H1 (cell line): ENCODE results near the gene PAK1IP1. TPM values are rescaled to one million over a fixed set of nuclear protein-coding genes. Genes with fewer than 3 reads are reported as not detected.

Experiments used
- CTCF ChIA-PET: fragments of 300-600 bp; sonication (Branson Sonifier 250); formaldehyde crosslinking; loops from one replicate; lab custom pipeline; 2021; ENCODE audit not compliant: partially characterized antibody; lab: Charles Lee
- POLR2A ChIA-PET: fragments of 300-600 bp; sonication (Branson Sonifier 250); formaldehyde crosslinking; loops from one replicate; lab custom pipeline; 2021; ENCODE audit warnings: inconsistent platforms; ENCODE audit not compliant: partially characterized antibody; lab: Charles Lee
- DNase-seq, 2 experiments: peaks; one replicate each; pipeline versions ENCODE4 v3.0.0 to v3.0.0-alpha.2; 2010 to 2022; ENCODE audit warnings: low spot score in 2 of 2, low read depth in 1 of 2, mixed read lengths in 1 of 2
- FAIRE-seq: peaks from 2 replicates; lab custom pipeline; 2011; peaks lifted over from hg19 to GRCh38; lab: Jason Lieb, UNC
- H2AFZ ChIP-seq: 2 replicates; pipeline ENCODE4 v1.8.1; 2012; ENCODE audit warnings: low read length, inconsistent platforms
- H2AK5ac ChIP-seq: 2 replicates; pipeline ENCODE4 v1.6.1; 2013; ENCODE audit warnings: low read depth, low read length
- H2BK120ac ChIP-seq: replicated peaks from 2 replicates; pipeline ENCODE3; 2013; ENCODE audit warnings: low read depth, low read length, inconsistent platforms
- H2BK12ac ChIP-seq: 2 replicates; pipeline ENCODE4 v1.6.1; 2013; ENCODE audit warnings: low read depth, low read length
- H2BK15ac ChIP-seq: 2 replicates; pipeline ENCODE4 v1.6.1; 2013; ENCODE audit warnings: low read length
- H2BK20ac ChIP-seq: 2 replicates; pipeline ENCODE4 v1.6.1; 2013; ENCODE audit warnings: low read length
- H2BK5ac ChIP-seq: 2 replicates; pipeline ENCODE4 v1.6.1; 2013; ENCODE audit warnings: low read depth, low read length
- H3K14ac ChIP-seq: 2 replicates; pipeline ENCODE4 v1.6.1; 2013; ENCODE audit warnings: inconsistent platforms; ENCODE audit not compliant: insufficient read length
- H3K18ac ChIP-seq: 2 replicates; pipeline ENCODE4 v1.6.1; 2013; ENCODE audit warnings: low read length; ENCODE audit errors: extremely low read depth
- H3K23ac ChIP-seq: 2 replicates; pipeline ENCODE4 v1.6.1; 2013; ENCODE audit warnings: inconsistent platforms; ENCODE audit not compliant: insufficient read length
- H3K23me2 ChIP-seq: 2 replicates; pipeline ENCODE4 v1.6.1; 2013; ENCODE audit warnings: low read depth, low read length
- H3K27ac ChIP-seq: 2 replicates; pipeline ENCODE4 v1.6.1; 2011; ENCODE audit warnings: low read depth, low read length, inconsistent platforms
- H3K27me3 ChIP-seq, 4 experiments: replicated peaks in 1 of 4; 1 replicate in 1 of 4; 2 replicates in 3 of 4; pipeline versions ENCODE4 v1.6.1 to v1.8.1; 2011 to 2013; ENCODE audit warnings: low read length in 3 of 4, mild to moderate bottlenecking in 3 of 4, inconsistent platforms in 2 of 4, mixed read lengths in 2 of 4, moderate library complexity in 1 of 4; ENCODE audit not compliant: control insufficient read depth in 3 of 4, insufficient read depth in 3 of 4; ENCODE audit errors: extremely low read depth in 1 of 4
- H3K36me3 ChIP-seq, 4 experiments: 2 replicates each; pipeline versions ENCODE4 v1.6.1 to v1.8.1; 2011 to 2013; ENCODE audit warnings: mild to moderate bottlenecking in 4 of 4, low read length in 3 of 4, moderate library complexity in 2 of 4, control low read depth in 1 of 4, inconsistent platforms in 1 of 4; ENCODE audit not compliant: insufficient read depth in 4 of 4, control insufficient read depth in 2 of 4
- H3K4ac ChIP-seq: replicated peaks from 2 replicates; pipeline ENCODE3; 2013; ENCODE audit warnings: low read length, low read depth, mixed read lengths, inconsistent platforms; ENCODE audit not compliant: insufficient read length
- H3K4me1 ChIP-seq, 4 experiments: replicated peaks in 1 of 4; 1 replicate in 1 of 4; 2 replicates in 3 of 4; pipeline versions ENCODE4 v1.6.1 to v1.8.1; 2011 to 2013; ENCODE audit warnings: low read length in 3 of 4, inconsistent platforms in 2 of 4, mixed read lengths in 1 of 4; ENCODE audit not compliant: insufficient read depth in 4 of 4, control insufficient read depth in 3 of 4
- H3K4me2 ChIP-seq, 2 experiments: 2 replicates each; pipeline versions ENCODE4 v1.6.1 to v1.8.1; 2011 to 2013; ENCODE audit warnings: low read depth in 2 of 2, low read length in 2 of 2, control low read depth in 1 of 2, inconsistent platforms in 1 of 2, mild to moderate bottlenecking in 1 of 2; ENCODE audit not compliant: insufficient read depth in 1 of 2
- H3K4me3 ChIP-seq, 4 experiments: fragments of 200-600, 300-600 bp in 1 of 4; sonication (generic), shearing (Covaris generic), sonication (Bioruptor Twin) in 1 of 4; 2 replicates each; pipeline versions ENCODE4 v1.5.1 to v1.8.1; 2011 to 2016; ENCODE audit warnings: low read length in 4 of 4, low read depth in 3 of 4, control low read depth in 2 of 4, inconsistent platforms in 2 of 4, mild to moderate bottlenecking in 2 of 4, mixed read lengths in 1 of 4, moderate library complexity in 1 of 4; ENCODE audit not compliant: insufficient read depth in 2 of 4; ENCODE audit errors: extremely low read depth in 1 of 4
- H3K56ac ChIP-seq: replicated peaks from 2 replicates; pipeline ENCODE3; 2013; ENCODE audit warnings: low read depth, mild to moderate bottlenecking, mixed read lengths, low read length, inconsistent platforms; ENCODE audit not compliant: insufficient read length
- H3K79me1 ChIP-seq: 2 replicates; pipeline ENCODE4 v1.6.1; 2013; ENCODE audit warnings: low read depth, low read length, control low read depth
- H3K79me2 ChIP-seq, 2 experiments: 2 replicates each; pipeline versions ENCODE4 v1.6.1 to v1.8.1; 2012 to 2013; ENCODE audit warnings: low read length in 2 of 2, mild to moderate bottlenecking in 2 of 2, inconsistent platforms in 1 of 2; ENCODE audit not compliant: insufficient read depth in 2 of 2, control insufficient read depth in 1 of 2
- H3K9ac ChIP-seq, 4 experiments: replicated peaks in 1 of 4; 1 replicate in 1 of 4; 2 replicates in 3 of 4; pipeline versions ENCODE4 v1.6.1 to v1.8.1; 2011 to 2013; ENCODE audit warnings: low read depth in 3 of 4, low read length in 3 of 4, control low read depth in 2 of 4, mild to moderate bottlenecking in 2 of 4, moderate library complexity in 2 of 4, inconsistent platforms in 1 of 4; ENCODE audit errors: extremely low read depth in 1 of 4
- H3K9me3 ChIP-seq, 2 experiments: 2 replicates each; pipeline versions ENCODE4 v1.6.1 to v1.8.1; 2012 to 2013; ENCODE audit warnings: mild to moderate bottlenecking in 2 of 2, moderate library complexity in 2 of 2, control low read depth in 1 of 2, inconsistent platforms in 1 of 2, low read depth in 1 of 2, low read length in 1 of 2, mixed read lengths in 1 of 2; ENCODE audit not compliant: insufficient read depth in 2 of 2
- H4K20me1 ChIP-seq, 2 experiments: replicated peaks in 1 of 2; 2 replicates each; pipeline versions ENCODE3 to v1.8.1; 2011 to 2013; ENCODE audit warnings: inconsistent platforms in 2 of 2, low read length in 2 of 2, mild to moderate bottlenecking in 1 of 2; ENCODE audit not compliant: insufficient read depth in 2 of 2, control insufficient read depth in 1 of 2
- H4K5ac ChIP-seq: 2 replicates; pipeline ENCODE4 v1.6.1; 2013; ENCODE audit warnings: low read length, low read depth, mixed read lengths, inconsistent platforms; ENCODE audit not compliant: insufficient read length
- H4K8ac ChIP-seq: 2 replicates; pipeline ENCODE4 v1.8.0; 2013; ENCODE audit warnings: mild to moderate bottlenecking, moderate library complexity, low read length, inconsistent platforms; ENCODE audit not compliant: insufficient read depth; ENCODE audit errors: extremely low read depth
- H4K91ac ChIP-seq: replicated peaks from 2 replicates; pipeline ENCODE3; 2013; ENCODE audit warnings: low read length, mixed read lengths, inconsistent platforms; ENCODE audit not compliant: insufficient read length
- BRCA1 ChIP-seq: IDR thresholded peaks from 2 replicates; pipeline ENCODE4 v1.6.1; 2012; ENCODE audit warnings: low read depth, low read length, improper control_type of control experiment
- EGR1 ChIP-seq: IDR thresholded peaks from 2 replicates; pipeline ENCODE4 v1.6.1; 2011; ENCODE audit warnings: low read depth, low read length, borderline replicate concordance
- MAX ChIP-seq: IDR thresholded peaks from 2 replicates; pipeline ENCODE4 v1.6.1; 2012; ENCODE audit warnings: inconsistent platforms
- RNF2 ChIP-seq: fragments of 200-900, 300-1000 bp; sonication (generic); IDR thresholded peaks from 2 replicates; pipeline ENCODE4 v1.7.1; 2016; ENCODE audit warnings: borderline replicate concordance, low read depth, mild to moderate bottlenecking, antibody characterized with exemption, low read length; ENCODE audit not compliant: poor library complexity, severe bottlenecking; ENCODE audit errors: missing control alignments
- SIN3A ChIP-seq, 2 experiments: IDR thresholded peaks in 1 of 2; conservative IDR thresholded peaks in 1 of 2; 2 replicates each; pipeline ENCODE4 v1.6.1; 2011 to 2012; ENCODE audit warnings: low read length in 2 of 2, improper control_type of control experiment in 1 of 2, low read depth in 1 of 2, mild to moderate bottlenecking in 1 of 2
- SP1 ChIP-seq: IDR thresholded peaks from 2 replicates; pipeline ENCODE4 v1.6.1; 2011; ENCODE audit warnings: low read depth, low read length
- ZNF274 ChIP-seq: IDR thresholded peaks from 2 replicates; pipeline ENCODE4 v1.7.0; 2012; ENCODE audit warnings: low read length, borderline replicate concordance; ENCODE audit errors: extremely low read depth
- WGBS, 2 experiments: shearing (Covaris generic) in 1 of 2; methylation state at CpG; one replicate each; pipeline versions ENCODE4 v1.1.6 to v1.1.7; 2013 to 2015; ENCODE audit warnings: low lambda C conversion rate in 2 of 2, mixed read lengths in 2 of 2, inconsistent platforms in 1 of 2, low coverage in 1 of 2, missing lambda C conversion rate in 1 of 2; ENCODE audit not compliant: insufficient replicate concordance in 2 of 2, insufficient coverage in 1 of 2, insufficient read length in 1 of 2; ENCODE audit errors: extremely low coverage in 1 of 2, missing lambda C conversion rate in 1 of 2; 5-methylcytosine and 5-hydroxymethylcytosine counted together
- polyA plus RNA-seq, 7 experiments: library from polyadenylated mRNA; depleted of rRNA in 3 of 7; stranded (reverse) in 5 of 7; unstranded in 2 of 7; fragments of >200 nt in 5 of 7; fragments of 200-250 nt in 2 of 7; gene quantifications; 1 replicate in 5 of 7; 2 replicates in 1 of 7; 4 replicates in 1 of 7; pipeline versions ENCODE4 v1.2.1 to v1.2.3, GENCODE V29; 2011 to 2013; ENCODE audit warnings: missing spikeins in 2 of 7, mixed read lengths in 2 of 7
- total RNA-seq: library from RNA; stranded (reverse); fragmentation: NEBNext Ultra II Directional; extraction: Animal tissue kit (Norgen Biotek cat#: 25700); gene quantifications from 2 replicates; pipeline ENCODE4 v1.2.1, GENCODE V29; 2021

Gene PAK1IP1
- total and polyA plus RNA-seq, 2 of the 8 experiments (the other 6 are each of a cell fraction or from before 2014, with no cell fraction given): 19.7 to 43.6 TPM

GRCh38 chr6:10686901-10687300 lies 7.9 kb upstream of the PAK1IP1 start:
- no peak overlapping the region for H3K56ac ChIP-seq
- no peak overlapping the region for H2BK5ac ChIP-seq
- H4K5ac ChIP-seq: no peak overlapping the region
- H2BK20ac ChIP-seq: no peak overlapping the region
- 0 out of 2 replicates have a peak overlapping the region, but pooled peaks have one; percentile 36 for H2BK15ac ChIP-seq
- no peaks in the 10 kb centered on the region for H3K9me3 ChIP-seq
- no peak overlapping the region for H3K4ac ChIP-seq
- H4K20me1 ChIP-seq: no peaks in the 10 kb centered on the region
- DNase-seq (no peak), FAIRE-seq (no peak)
- no peak overlapping the region for H3K4me2 ChIP-seq
- no peak overlapping the region for H3K27ac ChIP-seq
- no peak overlapping the region for H3K18ac ChIP-seq
- no peaks in the 10 kb centered on the region for H3K27me3 ChIP-seq
- H2AFZ ChIP-seq: no peak overlapping the region
- no peak overlapping the region for H2AK5ac ChIP-seq
- no peaks in the 10 kb centered on the region for H3K79me1 ChIP-seq
- H2BK120ac ChIP-seq: no peak overlapping the region
- H3K23ac ChIP-seq: no peak overlapping the region
- no peaks in the 10 kb centered on the region for H3K36me3 ChIP-seq
- H3K23me2 ChIP-seq: no peaks in the 10 kb centered on the region
- TF ChIP-seq MAX (no peak), EGR1 (no peak), BRCA1 (no peak), SP1 (no peak), RNF2 (no peak), SIN3A (conservative IDR thresholded peaks at IDR 0.05 in 1 of 2, IDR thresholded peaks at IDR 0.05 in 1 of 2; ENCODE audit: low read depth in 1 of 2, low read length in 2 of 2) (no peak), ZNF274 (no peak)
- no peak overlapping the region for H2BK12ac ChIP-seq
- H4K91ac ChIP-seq: no peak overlapping the region
- POLR2A ChIA-PET: interaction anchor here (0.6 to 1.3 kb wide), 2 partner anchors 27 to 697 kb away, joined by 3 read pairs; no protein-coding TSS in a partner anchor
- H3K14ac ChIP-seq: no peak overlapping the region
- H3K4me1 ChIP-seq: peaks cover 0 to 9% (median 0%) of the 10 kb centered on the region in 4 experiments; a peak in 2 of 7 replicates
- H3K4me3 ChIP-seq: no peak overlapping the region
- H3K9ac ChIP-seq: no peak overlapping the region
- no peak overlapping the region for H4K8ac ChIP-seq
- H3K79me2 ChIP-seq: no peaks in the 10 kb centered on the region
- CTCF ChIA-PET: interaction anchor here (1.0 to 1.3 kb wide), 2 partner anchors 176 to 199 kb away, joined by 4 to 5 read pairs; no protein-coding TSS in a partner anchor
- 86% methylated on average over 8 of the region's 8 CpGs; no CpG with 5 or more reads in 1 of the 2 experiments for WGBS, 2 experiments
